Measurements from ENCODE around the gene CRACDL.

GRCh38 chr2:98895221-98895620 is 40.8 kb downstream of the CRACDL start:
- TF ChIP-seq, protein P1, sequence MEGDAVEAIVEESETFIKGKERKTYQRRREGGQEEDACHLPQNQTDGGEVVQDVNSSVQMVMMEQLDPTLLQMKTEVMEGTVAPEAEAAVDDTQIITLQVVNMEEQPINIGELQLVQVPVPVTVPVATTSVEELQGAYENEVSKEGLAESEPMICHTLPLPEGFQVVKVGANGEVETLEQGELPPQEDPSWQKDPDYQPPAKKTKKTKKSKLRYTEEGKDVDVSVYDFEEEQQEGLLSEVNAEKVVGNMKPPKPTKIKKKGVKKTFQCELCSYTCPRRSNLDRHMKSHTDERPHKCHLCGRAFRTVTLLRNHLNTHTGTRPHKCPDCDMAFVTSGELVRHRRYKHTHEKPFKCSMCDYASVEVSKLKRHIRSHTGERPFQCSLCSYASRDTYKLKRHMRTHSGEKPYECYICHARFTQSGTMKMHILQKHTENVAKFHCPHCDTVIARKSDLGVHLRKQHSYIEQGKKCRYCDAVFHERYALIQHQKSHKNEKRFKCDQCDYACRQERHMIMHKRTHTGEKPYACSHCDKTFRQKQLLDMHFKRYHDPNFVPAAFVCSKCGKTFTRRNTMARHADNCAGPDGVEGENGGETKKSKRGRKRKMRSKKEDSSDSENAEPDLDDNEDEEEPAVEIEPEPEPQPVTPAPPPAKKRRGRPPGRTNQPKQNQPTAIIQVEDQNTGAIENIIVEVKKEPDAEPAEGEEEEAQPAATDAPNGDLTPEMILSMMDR (IDR thresholded peaks at IDR 0.05), result no peak
- no peak for TF ChIP-seq POLR2A (IDR thresholded peaks at IDR 0.05)
